HEK293 (cell line): ENCODE measurements around the gene GBA2.

Experiments used
- BCL11A ChIP-seq: fragments of 450-650 bp; formaldehyde crosslinking; IDR thresholded peaks from 2 replicates; pipeline ENCODE4 v1.5.1; 2016; ENCODE audit warnings: low read depth, missing biosample characterization, missing genetic modification characterization
- CTCF ChIP-seq: fragments of 450-650 bp; formaldehyde crosslinking; IDR thresholded peaks from 2 replicates; pipeline ENCODE4 v1.5.1; 2016; ENCODE audit warnings: missing biosample characterization, missing genetic modification characterization
- ELK4 ChIP-seq: IDR thresholded peaks from 2 replicates; pipeline ENCODE4 v1.6.1; 2011; ENCODE audit warnings: mild to moderate bottlenecking, low read depth, low read length, borderline replicate concordance
- GLI4 ChIP-seq: fragments of 450-650 bp; formaldehyde crosslinking; IDR thresholded peaks from 2 replicates; pipeline ENCODE4 v1.5.1; 2016; ENCODE audit warnings: missing biosample characterization, missing genetic modification characterization
- KLF10 ChIP-seq: fragments of 450-650 bp; IDR thresholded peaks from 2 replicates; pipeline ENCODE4 v1.5.1; 2018; ENCODE audit warnings: missing biosample characterization, mild to moderate bottlenecking, missing genetic modification characterization
- KLF17 ChIP-seq: fragments of 450-650 bp; formaldehyde crosslinking; IDR thresholded peaks from 2 replicates; pipeline ENCODE4 v1.5.1; 2016; ENCODE audit warnings: missing biosample characterization, missing genetic modification characterization
- KLF7 ChIP-seq: fragments of 450-650 bp; formaldehyde crosslinking; IDR thresholded peaks from 2 replicates; pipeline ENCODE4 v1.5.1; 2016; ENCODE audit warnings: missing biosample characterization, missing genetic modification characterization, borderline replicate concordance
- KLF9 ChIP-seq: fragments of 450-650 bp; formaldehyde crosslinking; IDR thresholded peaks from 2 replicates; pipeline ENCODE4 v1.5.1; 2016; ENCODE audit warnings: missing biosample characterization, missing genetic modification characterization, low read depth
- MZF1 ChIP-seq: fragments of 450-650 bp; formaldehyde crosslinking; IDR thresholded peaks from 2 replicates; pipeline ENCODE4 v1.5.1; 2017; ENCODE audit warnings: missing biosample characterization, missing genetic modification characterization, borderline replicate concordance
- TCF7L2 ChIP-seq: IDR thresholded peaks from 2 replicates; pipeline ENCODE4 v1.6.1; 2011; ENCODE audit warnings: low read depth, mild to moderate bottlenecking, inconsistent platforms, low read length, moderate library complexity, borderline replicate concordance
- ZBTB20 ChIP-seq: fragments of 450-650 bp; formaldehyde crosslinking; IDR thresholded peaks from 2 replicates; pipeline ENCODE4 v1.5.1; 2016; ENCODE audit warnings: missing biosample characterization, missing genetic modification characterization
- ZFHX2 ChIP-seq: fragments of 450-650 bp; formaldehyde crosslinking; conservative IDR thresholded peaks from 2 replicates; pipeline ENCODE4 v1.5.1; 2016; ENCODE audit warnings: missing biosample characterization, missing genetic modification characterization
- ZFP69B ChIP-seq: fragments of 450-650 bp; formaldehyde crosslinking; IDR thresholded peaks from 2 replicates; pipeline ENCODE4 v1.5.1; 2016; ENCODE audit warnings: missing biosample characterization, missing genetic modification characterization
- ZNF10 ChIP-seq: fragments of 450-650 bp; formaldehyde crosslinking; IDR thresholded peaks from 2 replicates; pipeline ENCODE4 v1.5.1; 2017; ENCODE audit warnings: missing biosample characterization, missing genetic modification characterization
- ZNF133 ChIP-seq: fragments of 450-650 bp; formaldehyde crosslinking; IDR thresholded peaks from 2 replicates; pipeline ENCODE4 v1.5.1; 2016; ENCODE audit warnings: missing biosample characterization, missing genetic modification characterization
- ZNF16 ChIP-seq: fragments of 450-650 bp; formaldehyde crosslinking; IDR thresholded peaks from 2 replicates; pipeline ENCODE4 v1.5.1; 2016; ENCODE audit warnings: low read depth, missing biosample characterization, missing genetic modification characterization
- ZNF175 ChIP-seq: fragments of 450-650 bp; formaldehyde crosslinking; IDR thresholded peaks from 2 replicates; pipeline ENCODE4 v1.5.1; 2016; ENCODE audit warnings: missing biosample characterization, missing genetic modification characterization
- ZNF184 ChIP-seq: fragments of 450-650 bp; IDR thresholded peaks from 2 replicates; pipeline ENCODE4 v1.5.1; 2018; ENCODE audit warnings: missing biosample characterization, mild to moderate bottlenecking, missing genetic modification characterization
- ZNF19 ChIP-seq: fragments of 450-650 bp; formaldehyde crosslinking; IDR thresholded peaks from 2 replicates; pipeline ENCODE4; 2016; ENCODE audit warnings: missing biosample characterization, missing genetic modification characterization, low read depth
- ZNF354C ChIP-seq: fragments of 450-650 bp; formaldehyde crosslinking; IDR thresholded peaks from 2 replicates; pipeline ENCODE4 v1.5.1; 2016; ENCODE audit warnings: missing biosample characterization, missing genetic modification characterization, low read depth, borderline replicate concordance
- ZNF391 ChIP-seq: fragments of 450-650 bp; formaldehyde crosslinking; IDR thresholded peaks from 2 replicates; pipeline ENCODE4 v1.5.1; 2016; ENCODE audit warnings: low read depth, missing biosample characterization, missing genetic modification characterization, borderline replicate concordance
- ZNF426 ChIP-seq: fragments of 450-650 bp; formaldehyde crosslinking; IDR thresholded peaks from 2 replicates; pipeline ENCODE4 v1.5.1; 2017; ENCODE audit warnings: missing biosample characterization, missing genetic modification characterization, mild to moderate bottlenecking, inconsistent platforms, moderate library complexity
- ZNF48 ChIP-seq: fragments of 450-650 bp; formaldehyde crosslinking; IDR thresholded peaks from 2 replicates; pipeline ENCODE4 v1.5.1; 2016; ENCODE audit warnings: missing biosample characterization, missing genetic modification characterization
- ZNF513 ChIP-seq: fragments of 450-650 bp; IDR thresholded peaks from 2 replicates; pipeline ENCODE4 v1.5.1; 2018; ENCODE audit warnings: missing biosample characterization, missing genetic modification characterization
- ZNF518A ChIP-seq: fragments of 450-650 bp; formaldehyde crosslinking; conservative IDR thresholded peaks from 2 replicates; pipeline ENCODE4 v1.5.1; 2016; ENCODE audit warnings: low read depth, missing biosample characterization, missing genetic modification characterization
- ZNF544 ChIP-seq: fragments of 450-650 bp; formaldehyde crosslinking; IDR thresholded peaks from 2 replicates; pipeline ENCODE4 v1.5.0; 2017; ENCODE audit warnings: missing biosample characterization, missing genetic modification characterization
- ZNF626 ChIP-seq: fragments of 450-650 bp; sonication (Bioruptor Pico); formaldehyde crosslinking; IDR thresholded peaks from 2 replicates; pipeline ENCODE4 v1.5.1; 2018; ENCODE audit warnings: missing biosample characterization, missing genetic modification characterization, inconsistent platforms
- ZNF76 ChIP-seq: fragments of 450-650 bp; formaldehyde crosslinking; IDR thresholded peaks from 2 replicates; pipeline ENCODE4; 2016; ENCODE audit warnings: low read depth, missing biosample characterization, missing genetic modification characterization, borderline replicate concordance
- ZNF768 ChIP-seq: fragments of 450-650 bp; formaldehyde crosslinking; IDR thresholded peaks from 2 replicates; pipeline ENCODE4 v1.5.1; 2018; ENCODE audit warnings: missing biosample characterization, mild to moderate bottlenecking, missing genetic modification characterization
- ZSCAN23 ChIP-seq: fragments of 450-650 bp; formaldehyde crosslinking; IDR thresholded peaks from 2 replicates; pipeline ENCODE4 v1.5.1; 2016; ENCODE audit warnings: missing biosample characterization, missing genetic modification characterization

The GBA2 gene

GRCh38 chr9:35732800-35733541 lies 16.1 kb downstream of the GBA2 start (continued):
- peak; percentile 88 for TF ChIP-seq ZFP69B (tag by site-specific recombination)
- no peak for TF ChIP-seq ZSCAN23
- no peak for TF ChIP-seq ZNF626 (tag by site-specific recombination)
- TF ChIP-seq ZNF391 (tag by site-specific recombination): no peak
- peak; percentile 61 for TF ChIP-seq ZFHX2 (tag by site-specific recombination)
- no peak for TF ChIP-seq TCF7L2
- TF ChIP-seq ZNF48: no peak
- TF ChIP-seq ZNF16 (tag by site-specific recombination): no peak
- no peak for TF ChIP-seq ELK4
- no peak for TF ChIP-seq ZNF513 (tag by site-specific recombination)
- TF ChIP-seq KLF17: no peak
- TF ChIP-seq ZNF544 (tag by site-specific recombination): no peak
- TF ChIP-seq ZBTB20: peak; percentile 78; the same call in 1 of the 2 replicates
- TF ChIP-seq ZNF354C (tag by site-specific recombination): no peak
- TF ChIP-seq ZNF426: no peak
- TF ChIP-seq BCL11A (tag by site-specific recombination): no peak
- TF ChIP-seq ZNF10: peak; percentile 90
- TF ChIP-seq KLF10 (tag by site-specific recombination): no peak
- no peak for TF ChIP-seq ZNF19 (tag by site-specific recombination)
- TF ChIP-seq MZF1 (tag by site-specific recombination): no peak
- no peak for TF ChIP-seq ZNF76 (tag by site-specific recombination)
- TF ChIP-seq ZNF768 (tag by site-specific recombination): no peak
- no peak for TF ChIP-seq GLI4 (tag by site-specific recombination)
- peak; percentile 23; the same call in 1 of the 2 replicates for TF ChIP-seq CTCF
- TF ChIP-seq ZNF518A (tag by site-specific recombination): no peak
- no peak for TF ChIP-seq ZNF133 (tag by site-specific recombination)
- TF ChIP-seq KLF7 (tag by site-specific recombination): no peak
- no peak for TF ChIP-seq KLF9 (tag by site-specific recombination)
- no peak for TF ChIP-seq ZNF184 (tag by site-specific recombination)
- TF ChIP-seq ZNF175 (tag by site-specific recombination): no peak
